ENCODE results near the gene CNFN. TPM values are rescaled to one million over a fixed set of nuclear protein-coding genes. Genes with fewer than 3 reads are reported as not detected.

Gene CNFN
- total RNA-seq, 2 experiments from 2014 or later, result not detected

DNA sequence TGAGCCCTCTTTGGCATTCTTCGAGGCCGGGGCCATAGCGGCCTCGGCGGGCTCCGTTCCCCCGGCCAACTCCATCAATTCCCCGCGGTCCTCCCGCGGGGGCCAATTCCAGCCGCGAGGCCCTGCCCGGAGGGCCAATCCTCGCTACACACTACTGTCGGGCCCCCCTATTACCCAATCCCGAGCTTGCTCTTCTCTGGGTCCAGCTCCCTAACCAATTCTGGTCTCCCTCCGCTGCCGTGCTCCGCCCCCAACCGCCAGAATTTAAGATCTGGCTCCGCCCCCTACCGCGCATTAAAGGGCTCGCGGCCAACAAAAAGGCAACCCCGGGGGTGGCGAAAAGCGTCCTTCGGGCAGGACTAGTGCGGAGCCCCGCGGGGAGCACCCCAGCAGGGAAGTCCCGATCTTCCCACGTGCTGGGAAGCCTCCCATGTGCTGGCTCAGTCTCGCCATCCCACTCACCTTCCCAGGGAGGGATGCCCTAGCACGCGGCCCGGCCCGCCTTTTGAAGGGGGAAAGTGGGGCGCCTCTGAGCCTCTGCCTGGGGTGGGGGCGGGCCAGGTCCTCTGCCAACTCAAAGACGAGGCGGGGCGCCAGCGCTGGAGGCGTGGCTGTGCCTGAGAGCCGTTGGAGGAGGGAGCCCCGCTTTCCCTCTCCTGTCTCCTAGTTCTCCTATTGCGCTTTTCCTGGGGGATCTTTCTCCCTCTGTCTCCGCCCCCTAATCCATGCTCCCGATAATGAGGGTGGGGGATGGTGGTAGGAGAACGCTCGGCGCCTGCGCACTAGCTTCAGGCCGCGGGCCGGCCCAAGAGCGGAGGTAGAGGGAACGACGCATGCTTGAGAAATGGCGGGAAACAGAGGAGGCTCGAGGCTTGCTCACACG is 33.6 kb upstream of the CNFN start:
- ATAC-seq (peak; percentile 92), DNase-seq (peak; percentile 97)
- peak overlapping the region; percentile 90 for H3K4me3 Mint-ChIP-seq
- intact Hi-C loops (cut with micrococcal nuclease), result no loop called here
- no peaks in the 10 kb centered on the region for H3K27me3 Mint-ChIP-seq
- peak overlapping the region; percentile 89 for H3K27ac Mint-ChIP-seq
- POLR2A ChIA-PET, result interaction anchor here (0.7 to 2.1 kb wide), 6 partner anchors 9 to 558 kb away, joined by 3 to 6 read pairs (median 3); partner anchors contain the start of gene CXCL17
- no peak for TF ChIP-seq CTCF (IDR thresholded peaks at IDR 0.05)
- H3K9me3 Mint-ChIP-seq, result no peaks in the 10 kb centered on the region
- peaks cover 3% of the 10 kb centered on the region for H3K36me3 Mint-ChIP-seq (ENCODE audit: low read depth)
- CTCF ChIA-PET, result interaction anchor here (0.6 to 4.7 kb wide), 9 partner anchors 8 to 104 kb away, joined by 3 to 44 read pairs (median 3); partner anchors contain the start of gene CEACAM1
- peaks cover 34% of the 10 kb centered on the region for H3K4me1 Mint-ChIP-seq (ENCODE audit: low read depth)

DNA sequence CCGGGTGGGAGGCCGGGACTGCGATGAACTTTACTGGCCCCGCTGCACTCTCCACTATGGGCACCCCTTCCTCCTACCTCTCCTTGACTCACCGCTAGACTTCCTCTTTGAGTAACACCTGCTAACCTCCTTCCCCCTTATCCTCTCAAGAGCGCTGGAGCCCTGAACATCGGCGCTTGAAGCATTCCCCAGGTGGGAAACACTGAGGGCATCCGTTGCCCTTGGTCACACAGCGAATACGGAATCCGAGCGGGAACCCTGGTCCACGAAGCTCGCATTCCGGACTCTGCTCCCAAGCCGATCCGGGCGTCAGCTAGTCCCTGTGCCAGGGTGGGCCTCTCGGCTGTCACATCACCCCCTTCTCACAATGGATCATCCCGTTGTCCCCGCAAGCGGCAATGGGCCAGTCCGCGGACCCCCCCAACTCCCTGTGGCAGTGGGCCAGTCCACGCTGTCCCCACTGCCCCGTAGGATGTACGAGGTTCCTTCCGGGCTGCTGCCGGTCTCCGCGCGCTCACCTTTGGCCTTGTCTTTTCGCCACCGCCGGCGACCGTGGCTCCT is 32.9 kb upstream of the CNFN start:
- POLR2A ChIA-PET, result interaction anchor here (0.7 to 2.1 kb wide), 6 partner anchors 10 to 557 kb away, joined by 3 to 6 read pairs (median 3); partner anchors contain the start of gene CXCL17
- Mint-ChIP-seq H3K9me3 (no peaks in the 10 kb centered on the region), H3K27ac (peak overlapping the region; percentile 89), H3K4me3 (peak overlapping the region; percentile 90), H3K4me1 (ENCODE audit: low read depth) (peaks cover 35% of the 10 kb centered on the region), H3K36me3 (ENCODE audit: low read depth) (peaks cover 5% of the 10 kb centered on the region), H3K27me3 (no peaks in the 10 kb centered on the region)
- DNase-seq (peak; percentile 62), ATAC-seq (peak; percentile 53)
- CTCF ChIA-PET, result interaction anchor here (1.0 to 4.7 kb wide), 8 partner anchors 8 to 105 kb away, joined by 3 to 44 read pairs (median 5); partner anchors contain the start of gene CEACAM1
- TF ChIP-seq CTCF (IDR thresholded peaks at IDR 0.05), result no peak
- intact Hi-C loops (cut with micrococcal nuclease), result no loop called here

GRCh38 chr19:42422092-42422900 is 32.2 kb upstream of the CNFN start:
- Mint-ChIP-seq H3K27me3 (no peaks in the 10 kb centered on the region), H3K4me1 (ENCODE audit: low read depth) (peaks cover 35% of the 10 kb centered on the region), H3K9me3 (no peaks in the 10 kb centered on the region), H3K4me3 (peak overlapping the region; percentile 90), H3K27ac (peak overlapping the region; percentile 89), H3K36me3 (ENCODE audit: low read depth) (peaks cover 5% of the 10 kb centered on the region)
- ChIA-PET CTCF (interaction anchor here (1.0 to 3.1 kb wide), 4 partner anchors 11 to 23 kb away, joined by 3 to 12 read pairs (median 6); no protein-coding TSS in a partner anchor), POLR2A (interaction anchor here (0.7 to 2.1 kb wide), 4 partner anchors 12 to 557 kb away, joined by 3 to 6 read pairs (median 4); no protein-coding TSS in a partner anchor)
- ATAC-seq (no peak), DNase-seq (peak; percentile 31)
- no peak for TF ChIP-seq CTCF (IDR thresholded peaks at IDR 0.05)
- intact Hi-C loops (cut with micrococcal nuclease), result no loop called here

DNA sequence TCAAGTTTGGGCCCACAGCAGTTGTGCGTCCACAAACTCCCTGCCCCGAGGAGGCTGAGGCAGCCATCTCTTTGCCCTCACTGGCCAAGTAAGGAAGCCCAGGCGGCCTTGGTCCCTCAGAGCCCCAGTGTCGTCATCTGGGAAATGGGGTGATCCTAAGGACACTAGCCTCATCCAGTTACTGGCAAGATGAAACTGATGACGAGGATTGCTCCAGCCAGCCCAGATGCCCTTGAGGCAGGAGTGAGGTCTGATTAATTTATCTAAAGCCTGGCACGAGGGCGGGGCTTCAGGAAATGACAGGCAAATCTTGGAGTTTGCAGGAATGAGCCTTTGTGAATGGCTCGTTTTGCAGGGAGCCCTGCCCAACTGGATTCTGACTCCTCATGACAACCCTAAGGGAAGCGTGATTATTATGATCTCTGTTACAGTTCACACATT is 31.5 kb upstream of the CNFN start:
- Mint-ChIP-seq H3K9me3 (no peaks in the 10 kb centered on the region), H3K4me1 (ENCODE audit: low read depth) (peaks cover 35% of the 10 kb centered on the region), H3K4me3 (peak overlapping the region; percentile 90), H3K36me3 (ENCODE audit: low read depth) (peaks cover 5% of the 10 kb centered on the region), H3K27ac (no peak overlapping the region), H3K27me3 (no peaks in the 10 kb centered on the region)
- intact Hi-C loops (cut with micrococcal nuclease), result no loop called here
- DNase-seq (no peak), ATAC-seq (no peak)
- TF ChIP-seq CTCF (IDR thresholded peaks at IDR 0.05), result no peak
- POLR2A ChIA-PET, result interaction anchor here (0.9 to 1.6 kb wide), 2 partner anchors 9 to 20 kb away, joined by 3 to 4 read pairs; no protein-coding TSS in a partner anchor
- CTCF ChIA-PET, result interaction anchor here (1.0 to 3.2 kb wide), 6 partner anchors 12 to 142 kb away, joined by 4 to 27 read pairs (median 10); partner anchors contain the start of gene CXCL17
